ENCODE measurements around the gene NRG3. TPM values are rescaled to one million over a fixed set of nuclear protein-coding genes. Genes with fewer than 3 reads are reported as not detected.

Gene NRG3
- total and polyA plus RNA-seq, 2 of the 4 experiments (the other 2 are of a cell fraction) = not detected

DNA sequence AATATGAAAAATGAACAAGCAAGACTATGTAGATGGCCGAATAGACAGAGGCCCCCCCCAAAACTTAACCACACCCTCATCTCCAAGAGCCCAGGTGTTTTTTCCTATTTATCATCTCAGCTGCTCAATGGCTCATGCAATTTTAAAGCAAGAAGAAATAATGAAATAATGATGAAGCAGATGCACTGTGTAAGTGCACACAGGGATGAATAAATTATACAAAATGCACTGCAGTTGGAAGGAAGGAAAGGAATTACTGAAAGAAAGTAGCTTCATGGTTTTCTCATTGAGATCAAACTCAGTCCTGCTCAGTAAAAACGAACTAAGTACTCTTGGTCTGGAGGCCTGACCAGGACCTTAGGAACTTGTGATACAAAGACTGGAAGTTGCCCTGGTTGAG is 810.1 kb downstream of the NRG3 start:
- Histone ChIP-seq H3K27me3 (ENCODE audit: control insufficient read depth, insufficient read depth, low read length) (no peaks in the 10 kb centered on the region), H4K91ac (ENCODE audit: insufficient read depth, low read depth, low read length) (no peak overlapping the region), H3K9me3 (ENCODE audit: control insufficient read depth, insufficient read depth, low read length) (no peaks in the 10 kb centered on the region; the same call in 1 of the 2 replicates), H2BK20ac (ENCODE audit: low read depth, low read length) (no peak overlapping the region), H3K14ac (replicated peaks; ENCODE audit: low read depth, low read length) (no peak overlapping the region), H3K9me1 (ENCODE audit: insufficient read depth, low read length) (no peaks in the 10 kb centered on the region), H3K56ac (ENCODE audit: extremely low read depth, insufficient read depth, low read length) (no peak overlapping the region), H3K18ac (ENCODE audit: low read depth, low read length) (no peak overlapping the region), H3K79me1 (ENCODE audit: low read depth in 1 of 2, low read length in 2 of 2) (no peaks in the 10 kb centered on the region), H4K20me1 (ENCODE audit: insufficient read depth, low read length) (no peaks in the 10 kb centered on the region), H3K23ac (ENCODE audit: low read depth, low read length) (no peak overlapping the region), H2AFZ (replicated peaks; ENCODE audit: low read length, poor library complexity) (no peak overlapping the region), H3K4me3 (ENCODE audit: insufficient read depth, low read depth, low read length) (no peak overlapping the region), H3K9ac (ENCODE audit: low read depth, low read length) (no peak overlapping the region), H4K8ac (ENCODE audit: low read depth in 2 of 2, low read length in 2 of 2) (no peak overlapping the region), H3K27ac (ENCODE audit: insufficient read depth, low read length) (no peak overlapping the region), H3K4me1 (ENCODE audit: control insufficient read depth, insufficient read depth, low read length) (no peaks in the 10 kb centered on the region), H2AK5ac (ENCODE audit: low read depth, low read length) (no peak overlapping the region), H3K4ac (ENCODE audit: low read depth, low read length) (no peak overlapping the region), H2BK120ac (ENCODE audit: low read depth, low read length) (no peak overlapping the region), H3K4me2 (ENCODE audit: low read depth, low read length) (no peak overlapping the region), H2BK5ac (ENCODE audit: low read depth, low read length, poor library complexity, severe bottlenecking) (no peak overlapping the region), H3K36me3 (ENCODE audit: control insufficient read depth, insufficient read depth, low read length) (no peaks in the 10 kb centered on the region), H4K5ac (ENCODE audit: low read depth, low read length) (no peak overlapping the region), H2BK15ac (ENCODE audit: low read depth, low read length) (no peak overlapping the region), H2AK9ac (replicated peaks; ENCODE audit: low read depth, low read length, poor library complexity) (no peak overlapping the region)
- intact Hi-C loops (cut with micrococcal nuclease) = no loop called here
- ChIA-PET POLR2A (ENCODE audit: unreplicated experiment) (no interaction called here), CTCF (interaction anchor here (0.6 kb wide), 1 partner anchor 1786 kb away, joined by 3 read pairs; no protein-coding TSS in a partner anchor)
- no peak for ATAC-seq (ENCODE audit: low read depth)
- in situ Hi-C loops (cut with MboI; ENCODE audit: low sequenced_read_pairs) = no loop called here
- no peak for DNase-seq
- TF ChIP-seq MAFK (IDR thresholded peaks at IDR 0.05; ENCODE audit: low read depth, low read length) (no peak), FOS (IDR thresholded peaks at IDR 0.05; ENCODE audit: low read depth, low read length) (no peak), RCOR1 (IDR thresholded peaks at IDR 0.05; ENCODE audit: insufficient replicate concordance, low read length) (no peak), CHD1 (IDR thresholded peaks at IDR 0.05; ENCODE audit: low read depth, low read length) (no peak), MAZ (IDR thresholded peaks at IDR 0.05; ENCODE audit: borderline replicate concordance, low read depth, low read length) (no peak), NFE2L2 (IDR thresholded peaks at IDR 0.05; ENCODE audit: low read depth, low read length) (no peak), RAD21 (IDR thresholded peaks at IDR 0.05; ENCODE audit: low read length) (no peak), MXI1 (IDR thresholded peaks at IDR 0.05; ENCODE audit: borderline replicate concordance, low read depth, low read length) (no peak), BHLHE40 (IDR thresholded peaks at IDR 0.05; ENCODE audit: low read depth, low read length) (no peak), RFX5 (IDR thresholded peaks at IDR 0.05; ENCODE audit: low read depth, low read length) (no peak), CEBPB (IDR thresholded peaks at IDR 0.05; ENCODE audit: low read depth, low read length) (no peak)
- TF ChIP-seq, protein P1, sequence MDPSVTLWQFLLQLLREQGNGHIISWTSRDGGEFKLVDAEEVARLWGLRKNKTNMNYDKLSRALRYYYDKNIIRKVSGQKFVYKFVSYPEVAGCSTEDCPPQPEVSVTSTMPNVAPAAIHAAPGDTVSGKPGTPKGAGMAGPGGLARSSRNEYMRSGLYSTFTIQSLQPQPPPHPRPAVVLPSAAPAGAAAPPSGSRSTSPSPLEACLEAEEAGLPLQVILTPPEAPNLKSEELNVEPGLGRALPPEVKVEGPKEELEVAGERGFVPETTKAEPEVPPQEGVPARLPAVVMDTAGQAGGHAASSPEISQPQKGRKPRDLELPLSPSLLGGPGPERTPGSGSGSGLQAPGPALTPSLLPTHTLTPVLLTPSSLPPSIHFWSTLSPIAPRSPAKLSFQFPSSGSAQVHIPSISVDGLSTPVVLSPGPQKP (IDR thresholded peaks at IDR 0.05; ENCODE audit: borderline replicate concordance, low read depth, low read length) = no peak
- TF ChIP-seq, protein P2, sequence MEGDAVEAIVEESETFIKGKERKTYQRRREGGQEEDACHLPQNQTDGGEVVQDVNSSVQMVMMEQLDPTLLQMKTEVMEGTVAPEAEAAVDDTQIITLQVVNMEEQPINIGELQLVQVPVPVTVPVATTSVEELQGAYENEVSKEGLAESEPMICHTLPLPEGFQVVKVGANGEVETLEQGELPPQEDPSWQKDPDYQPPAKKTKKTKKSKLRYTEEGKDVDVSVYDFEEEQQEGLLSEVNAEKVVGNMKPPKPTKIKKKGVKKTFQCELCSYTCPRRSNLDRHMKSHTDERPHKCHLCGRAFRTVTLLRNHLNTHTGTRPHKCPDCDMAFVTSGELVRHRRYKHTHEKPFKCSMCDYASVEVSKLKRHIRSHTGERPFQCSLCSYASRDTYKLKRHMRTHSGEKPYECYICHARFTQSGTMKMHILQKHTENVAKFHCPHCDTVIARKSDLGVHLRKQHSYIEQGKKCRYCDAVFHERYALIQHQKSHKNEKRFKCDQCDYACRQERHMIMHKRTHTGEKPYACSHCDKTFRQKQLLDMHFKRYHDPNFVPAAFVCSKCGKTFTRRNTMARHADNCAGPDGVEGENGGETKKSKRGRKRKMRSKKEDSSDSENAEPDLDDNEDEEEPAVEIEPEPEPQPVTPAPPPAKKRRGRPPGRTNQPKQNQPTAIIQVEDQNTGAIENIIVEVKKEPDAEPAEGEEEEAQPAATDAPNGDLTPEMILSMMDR (conservative IDR thresholded peaks at IDR 0.05; ENCODE audit: low read depth, low read length) = no peak
- dilution Hi-C loops (cut with HindIII; ENCODE audit: low sequenced_read_pairs, unreplicated experiment) = no loop called here
- WGBS, 2 experiments (ENCODE audit: extremely low coverage in 2 of 2, insufficient read length in 1 of 2) = no CpG with 5 or more reads among the region's 2 CpGs
- BruUV-seq (replicated peaks) = no TSS peak

All from IMR-90 (cell line).